Measurements from ENCODE around the gene JPH4. TPM values are rescaled to one million over a fixed set of nuclear protein-coding genes. Genes with fewer than 3 reads are reported as not detected.
"Not testable (repeated sequence)": the region's sequence is repeated elsewhere in the genome, so short reads cannot be mapped to it uniquely, and the experiment has no call there.

JPH4 gene
- total RNA-seq, 1 experiment from 2014 or later, result 50.1 TPM

- POLR2A ChIA-PET, result no interaction called here
- H3K4me3 Mint-ChIP-seq, result no peak overlapping the region
- no peaks in the 10 kb centered on the region for H3K36me3 Mint-ChIP-seq
- no peaks in the 10 kb centered on the region for H3K4me1 Mint-ChIP-seq
- no peak for DNase-seq (ENCODE audit: low spot score)
- 0 out of 2 replicates have a peak, but pooled peaks cover 3% of the 10 kb centered on the region for H3K9me3 Mint-ChIP-seq
- CTCF ChIA-PET, result interaction anchor here (1.5 kb wide), 1 partner anchor 12 kb away, joined by 8 read pairs; no protein-coding TSS in a partner anchor
- H3K27me3 Mint-ChIP-seq (ENCODE audit: low read depth), result peaks cover 3% of the 10 kb centered on the region; the same call in 1 of the 2 replicates
- H3K27ac Mint-ChIP-seq, result no peak overlapping the region
- TF ChIP-seq AR (CRISPR knock-in tag; IDR thresholded peaks at IDR 0.05), result no peak
- no peak for TF ChIP-seq PREB (CRISPR knock-in tag; IDR thresholded peaks at IDR 0.05; ENCODE audit: borderline replicate concordance)
- no peak for TF ChIP-seq NR3C1 (CRISPR knock-in tag; conservative IDR thresholded peaks at IDR 0.05; ENCODE audit: low read depth)
- no peak for TF ChIP-seq ESRRA (CRISPR knock-in tag; IDR thresholded peaks at IDR 0.05; ENCODE audit: borderline replicate concordance)
- TF ChIP-seq TEAD1 (CRISPR knock-in tag; IDR thresholded peaks at IDR 0.05), result no peak
- TF ChIP-seq MAX (CRISPR knock-in tag; IDR thresholded peaks at IDR 0.05), result no peak
- no peak for TF ChIP-seq ZNF532 (CRISPR knock-in tag; IDR thresholded peaks at IDR 0.05; ENCODE audit: borderline replicate concordance)
- no peak for TF ChIP-seq E2F4 (CRISPR knock-in tag; IDR thresholded peaks at IDR 0.05; ENCODE audit: borderline replicate concordance, low read depth)
- no peak for TF ChIP-seq ZNF138 (CRISPR knock-in tag; conservative IDR thresholded peaks at IDR 0.05)
- no peak for TF ChIP-seq GTF2I (CRISPR knock-in tag; conservative IDR thresholded peaks at IDR 0.05)
- no peak for ATAC-seq
Measured at GRCh38 chr14:23600322-23600707, 21.7 kb upstream of the JPH4 start.

- not testable (repeated sequence) for DNase-seq (ENCODE audit: low spot score); H3K9me3 Mint-ChIP-seq; H3K36me3 Mint-ChIP-seq; H3K4me3 Mint-ChIP-seq; H3K27me3 Mint-ChIP-seq (ENCODE audit: low read depth); H3K27ac Mint-ChIP-seq; ATAC-seq
- ChIA-PET POLR2A (interaction anchor here (0.7 kb wide), 1 partner anchor 22 kb away, joined by 3 read pairs; no protein-coding TSS in a partner anchor), CTCF (interaction anchor here (1.4 kb wide), 1 partner anchor 38 kb away, joined by 10 read pairs; no protein-coding TSS in a partner anchor)
- H3K4me1 Mint-ChIP-seq, result peaks cover 12% of the 10 kb centered on the region
Measured at GRCh38 chr14:23594191-23594590, 15.6 kb upstream of the JPH4 start.

GRCh38 chr14:23590198-23590597 lies 11.6 kb upstream of the JPH4 start:
- no peak for DNase-seq (ENCODE audit: low spot score)

More at GRCh38 chr14:23590198-23590597, 11.6 kb upstream of the JPH4 start:
- Mint-ChIP-seq H3K36me3 (peaks cover 3% of the 10 kb centered on the region; the same call in 1 of the 2 replicates), H3K27ac (no peak overlapping the region), H3K4me3 (no peak overlapping the region), H3K27me3 (ENCODE audit: low read depth) (peaks cover 13% of the 10 kb centered on the region), H3K4me1 (peaks cover 20% of the 10 kb centered on the region), H3K9me3 (no peaks in the 10 kb centered on the region)
- no peak for ATAC-seq
- TF ChIP-seq ZNF121 (CRISPR knock-in tag; IDR thresholded peaks at IDR 0.05) (0 out of 2 replicates have a peak, but pooled peaks have one; percentile 24), FOXP1 (CRISPR knock-in tag; IDR thresholded peaks at IDR 0.05; ENCODE audit: borderline replicate concordance) (no peak)
- CTCF ChIA-PET, result interaction anchor here (1.1 to 3.6 kb wide), 5 partner anchors 10 to 320 kb away, joined by 4 to 38 read pairs (median 10); partner anchors contain the start of gene JPH4
- POLR2A ChIA-PET, result no interaction called here

Data from WTC11 (cell line).